ENCODE data around the gene KANSL1L. TPM values are rescaled to one million over a fixed set of nuclear protein-coding genes. Genes with fewer than 3 reads are reported as not detected.

Gene KANSL1L
- total and polyA plus RNA-seq, 10 of the 15 experiments (the other 5 are each of a cell fraction or from before 2014, with no cell fraction given), result 1.2 to 9.5 (median 3.7) TPM

DNA sequence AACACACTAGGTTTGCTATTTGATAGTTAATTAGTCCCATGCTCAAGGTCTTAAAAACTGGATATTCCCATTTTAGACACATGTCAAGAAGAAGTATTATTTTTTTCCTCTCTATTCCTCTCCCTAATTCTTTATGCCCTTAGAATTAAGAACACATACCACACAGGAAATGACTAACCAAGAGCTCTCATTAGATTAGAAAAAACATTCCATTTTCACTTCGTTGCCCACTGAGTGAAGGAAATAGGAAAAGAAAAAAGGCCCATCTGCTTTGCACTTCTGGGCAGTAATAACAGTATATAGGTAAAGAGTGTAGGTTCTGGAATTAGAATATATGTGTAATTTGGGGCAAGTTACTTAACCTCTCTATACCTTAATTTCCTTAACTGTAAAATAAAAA is 27.1 kb upstream of the KANSL1L start:
- Histone ChIP-seq H4K20me1 (ENCODE audit: control insufficient read depth, insufficient read depth) (no peaks in the 10 kb centered on the region), H3K4me3 (no peak overlapping the region), H3K4me2 (ENCODE audit: control insufficient read depth, insufficient read depth) (no peak overlapping the region), H3K4me1 (ENCODE audit: control insufficient read depth, insufficient read depth, low read length) (no peaks in the 10 kb centered on the region), H3K27me3 (replicated peaks in 1 of 2; ENCODE audit: control insufficient read depth in 2 of 2, insufficient read depth in 2 of 2, low read length in 1 of 2) (no peaks in the 10 kb centered on the region; a peak in 1 of 4 replicates), H3K36me3 (ENCODE audit: control insufficient read depth in 2 of 2, insufficient read depth in 2 of 2, low read length in 1 of 2) (no peaks in the 10 kb centered on the region), H3K9ac (ENCODE audit: control insufficient read depth, insufficient read depth, low read length) (no peak overlapping the region), H2AFZ (ENCODE audit: control insufficient read depth, low read depth, low read length) (no peak overlapping the region), H3K27ac (ENCODE audit: control insufficient read depth, insufficient read depth) (no peak overlapping the region), H3K9me3 (replicated peaks; ENCODE audit: control insufficient read depth, insufficient read depth, low read length) (no peaks in the 10 kb centered on the region), H3K79me2 (ENCODE audit: control insufficient read depth, insufficient read depth, low read length) (no peaks in the 10 kb centered on the region)
- 0% methylated on average over 1 of the region's 1 CpG for WGBS (ENCODE audit: insufficient coverage, insufficient replicate concordance, low lambda C conversion rate, missing lambda C conversion rate)
- POLR2A ChIA-PET, result no interaction called here
- SMC1A ChIA-PET (ENCODE audit: uncharacterized antibody, unreplicated experiment), result interaction anchor here (0.9 to 2.2 kb wide), 19 partner anchors 21 to 253 kb away, joined by 3 to 38 read pairs (median 4); no protein-coding TSS in a partner anchor
- no peak for ATAC-seq
- RAD21 ChIA-PET (ENCODE audit: unreplicated experiment), result interaction anchor here (0.7 to 2.5 kb wide), 14 partner anchors 8 to 864 kb away, joined by 3 to 34 read pairs (median 5); no protein-coding TSS in a partner anchor
- FAIRE-seq, result no peak
- no TSS peak for BruUV-seq (replicated peaks)
- intact Hi-C loops (cut with micrococcal nuclease; ENCODE audit: unreplicated experiment) (loop anchor here (5.0 to 10.0 kb wide), 3 partner anchors 404 to 1801 kb away; no protein-coding TSS in a partner anchor), in situ Hi-C loops (cut with MboI) (loop anchor here (5.0 to 25.0 kb wide), 3 partner anchors 126 to 1811 kb away; no protein-coding TSS in a partner anchor)
- CTCF ChIA-PET, result interaction anchor here (0.6 to 5.2 kb wide), 36 partner anchors 9 to 863 kb away, joined by 3 to 42 read pairs (median 4); no protein-coding TSS in a partner anchor
- no peak for DNase-seq (ENCODE audit: low read depth, low spot score)
- TF ChIP-seq TAF1 (IDR thresholded peaks at IDR 0.05; ENCODE audit: borderline replicate concordance, low read depth, low read length), result no peak
- TF ChIP-seq BCL11A (IDR thresholded peaks at IDR 0.05; ENCODE audit: low read depth, low read length), result no peak
- TF ChIP-seq, protein P1, sequence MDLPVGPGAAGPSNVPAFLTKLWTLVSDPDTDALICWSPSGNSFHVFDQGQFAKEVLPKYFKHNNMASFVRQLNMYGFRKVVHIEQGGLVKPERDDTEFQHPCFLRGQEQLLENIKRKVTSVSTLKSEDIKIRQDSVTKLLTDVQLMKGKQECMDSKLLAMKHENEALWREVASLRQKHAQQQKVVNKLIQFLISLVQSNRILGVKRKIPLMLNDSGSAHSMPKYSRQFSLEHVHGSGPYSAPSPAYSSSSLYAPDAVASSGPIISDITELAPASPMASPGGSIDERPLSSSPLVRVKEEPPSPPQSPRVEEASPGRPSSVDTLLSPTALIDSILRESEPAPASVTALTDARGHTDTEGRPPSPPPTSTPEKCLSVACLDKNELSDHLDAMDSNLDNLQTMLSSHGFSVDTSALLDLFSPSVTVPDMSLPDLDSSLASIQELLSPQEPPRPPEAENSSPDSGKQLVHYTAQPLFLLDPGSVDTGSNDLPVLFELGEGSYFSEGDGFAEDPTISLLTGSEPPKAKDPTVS (IDR thresholded peaks at IDR 0.05; ENCODE audit: low read depth, low read length), result no peak
- TF ChIP-seq LARP7 (IDR thresholded peaks at IDR 0.05), result no peak
- TF ChIP-seq ATF7 (IDR thresholded peaks at IDR 0.05; ENCODE audit: low read depth), result no peak
- TF ChIP-seq ZNF384 (IDR thresholded peaks at IDR 0.05; ENCODE audit: borderline replicate concordance, low read depth, low read length), result no peak
- no peak for TF ChIP-seq ETV6 (conservative IDR thresholded peaks at IDR 0.05 in 1 of 2, IDR thresholded peaks at IDR 0.05 in 1 of 2; ENCODE audit: borderline replicate concordance in 1 of 2, low read depth in 1 of 2)
- no peak for TF ChIP-seq USF2 (IDR thresholded peaks at IDR 0.05; ENCODE audit: borderline replicate concordance, low read depth, low read length)
- no peak for TF ChIP-seq MTA3 (IDR thresholded peaks at IDR 0.05; ENCODE audit: borderline replicate concordance, low read length)
- TF ChIP-seq ZBTB11 (CRISPR knock-in tag; IDR thresholded peaks at IDR 0.05), result no peak
- no peak for TF ChIP-seq SREBF2 (IDR thresholded peaks at IDR 0.05; ENCODE audit: low read length)
- TF ChIP-seq YY1 (IDR thresholded peaks at IDR 0.05; ENCODE audit: low read depth, low read length), result no peak
- no peak for TF ChIP-seq NFYA (IDR thresholded peaks at IDR 0.05; ENCODE audit: borderline replicate concordance, low read depth, low read length)
- TF ChIP-seq MEF2A (IDR thresholded peaks at IDR 0.05; ENCODE audit: insufficient read depth, low read depth, low read length), result no peak
- TF ChIP-seq IKZF1 (conservative IDR thresholded peaks at IDR 0.05), result no peak
- TF ChIP-seq MAX (IDR thresholded peaks at IDR 0.05; ENCODE audit: low read depth, low read length), result no peak
- no peak for TF ChIP-seq EZH2 (IDR thresholded peaks at IDR 0.05; ENCODE audit: borderline replicate concordance, control insufficient read depth, low read depth, low read length)
